ENCODE measurements around the gene TMEM213. TPM values are rescaled to one million over a fixed set of nuclear protein-coding genes. Genes with fewer than 3 reads are reported as not detected.

TMEM213 gene
- total and polyA plus RNA-seq, 2 of the 8 experiments (the other 6 are each of a cell fraction or from before 2014, with no cell fraction given), result 0.21 to 0.67 TPM

- Histone ChIP-seq H3K4ac (replicated peaks; ENCODE audit: insufficient read length, low read depth, low read length) (no peak overlapping the region), H3K79me1 (ENCODE audit: low read depth, low read length) (no peaks in the 10 kb centered on the region), H3K18ac (ENCODE audit: extremely low read depth, low read length) (no peak overlapping the region), H4K5ac (ENCODE audit: insufficient read length, low read depth, low read length) (no peak overlapping the region), H3K9ac (replicated peaks in 1 of 4; ENCODE audit: extremely low read depth in 1 of 4, low read depth in 3 of 4, low read length in 3 of 4) (no peak overlapping the region), H3K4me2 (ENCODE audit: insufficient read depth in 1 of 2, low read depth in 2 of 2, low read length in 2 of 2) (no peak overlapping the region), H3K36me3 (ENCODE audit: control insufficient read depth in 2 of 4, insufficient read depth in 4 of 4, low read length in 3 of 4) (peaks cover 3 to 15% (median 10%) of the 10 kb centered on the region in 4 experiments; a peak in 5 of 8 replicates), H2AK5ac (ENCODE audit: low read depth, low read length) (no peak overlapping the region), H3K23ac (ENCODE audit: insufficient read length) (no peak overlapping the region), H2BK12ac (ENCODE audit: low read depth, low read length) (no peak overlapping the region), H3K14ac (ENCODE audit: insufficient read length) (no peak overlapping the region), H3K79me2 (ENCODE audit: control insufficient read depth in 1 of 2, insufficient read depth in 2 of 2, low read length in 2 of 2) (no peaks in the 10 kb centered on the region), H2BK20ac (ENCODE audit: low read length) (no peak overlapping the region), H3K27ac (ENCODE audit: low read depth, low read length) (no peak overlapping the region), H4K91ac (replicated peaks; ENCODE audit: insufficient read length, low read length) (no peak overlapping the region), H3K56ac (replicated peaks; ENCODE audit: insufficient read length, low read depth, low read length) (no peak overlapping the region), H2BK120ac (replicated peaks; ENCODE audit: low read depth, low read length) (no peak overlapping the region), H3K4me3 (ENCODE audit: extremely low read depth in 1 of 4, insufficient read depth in 2 of 4, low read depth in 3 of 4, low read length in 4 of 4) (no peak overlapping the region), H3K9me3 (ENCODE audit: insufficient read depth in 2 of 2, low read depth in 1 of 2, low read length in 1 of 2) (no peaks in the 10 kb centered on the region), H2AFZ (ENCODE audit: low read length) (no peak overlapping the region), H2BK15ac (ENCODE audit: low read length) (no peak overlapping the region), H3K23me2 (ENCODE audit: low read depth, low read length) (no peaks in the 10 kb centered on the region), H4K20me1 (replicated peaks in 1 of 2; ENCODE audit: control insufficient read depth in 1 of 2, insufficient read depth in 2 of 2, low read length in 2 of 2) (no peaks in the 10 kb centered on the region), H4K8ac (ENCODE audit: extremely low read depth, insufficient read depth, low read length) (no peak overlapping the region), H3K4me1 (replicated peaks in 1 of 4; ENCODE audit: control insufficient read depth in 3 of 4, insufficient read depth in 4 of 4, low read length in 3 of 4) (no peaks in the 10 kb centered on the region), H3K27me3 (replicated peaks in 1 of 4; ENCODE audit: control insufficient read depth in 3 of 4, extremely low read depth in 1 of 4, insufficient read depth in 3 of 4, low read length in 3 of 4) (no peaks in the 10 kb centered on the region), H2BK5ac (ENCODE audit: low read depth, low read length) (no peak overlapping the region)
- 73% methylated on average over 4 of the region's 4 CpGs; no CpG with 5 or more reads in 1 of the 2 experiments for WGBS, 2 experiments (ENCODE audit: extremely low coverage in 1 of 2, insufficient coverage in 1 of 2, insufficient read length in 1 of 2, insufficient replicate concordance in 2 of 2, low coverage in 1 of 2, low lambda C conversion rate in 2 of 2, missing lambda C conversion rate in 1 of 2)
- CTCF ChIA-PET (ENCODE audit: partially characterized antibody), result interaction anchor here (1.1 to 2.7 kb wide), 3 partner anchors 11 to 202 kb away, joined by 3 to 14 read pairs (median 3); no protein-coding TSS in a partner anchor
- POLR2A ChIA-PET (ENCODE audit: partially characterized antibody), result interaction anchor here (0.7 kb wide), 1 partner anchor 180 kb away, joined by 3 read pairs; no protein-coding TSS in a partner anchor
- FAIRE-seq (no peak), DNase-seq (ENCODE audit: low read depth in 1 of 2, low spot score in 2 of 2) (no peak)
- TF ChIP-seq TAF1 (IDR thresholded peaks at IDR 0.05; ENCODE audit: low read depth, low read length), result no peak
Observed at GRCh38 chr7:138872576-138872975, 74.8 kb downstream of the TMEM213 start.

All from H1 (cell line).